A549 (cell line): ENCODE measurements around the gene SLC25A18. TPM values are rescaled to one million over a fixed set of nuclear protein-coding genes. Genes with fewer than 3 reads are reported as not detected.

Experiments used
- ATAC-seq, 2 experiments: fragments of 200-7000 bp in 1 of 2; fragments of >200 bp in 1 of 2; cut with Nextera tagmentation in 1 of 2; cut with Tn5 transposase in 1 of 2; 3 replicates each; pipeline versions ENCODE4 v1.8.0 to v1.9.1; 2018 to 2020; ENCODE audit warnings: mild to moderate bottlenecking in 1 of 2, moderate library complexity in 1 of 2
- CTCF ChIA-PET: fragments of 300-600 bp; sonication (Branson Sonifier 250); formaldehyde crosslinking; extraction: SDS; loops from one replicate; lab custom pipeline; 2021; ENCODE audit warnings: antibody characterized with exemption, inconsistent platforms; lab: Yijun Ruan, JAX
- POLR2A ChIA-PET: fragments of 350-600 bp; formaldehyde crosslinking; extraction: SDS; loops from one replicate; lab custom pipeline; 2021; ENCODE audit warnings: antibody characterized with exemption, inconsistent platforms; lab: Yijun Ruan, JAX
- DNase-seq, 2 experiments: peaks; one replicate each; pipeline versions ENCODE4 v3.0.0 to v3.0.0-alpha.2; 2011 to 2016; ENCODE audit warnings: low read depth in 1 of 2, low spot score in 1 of 2
- FAIRE-seq: peaks from 2 replicates; lab custom pipeline; 2011; peaks lifted over from hg19 to GRCh38; lab: Jason Lieb, UNC
- H3K27ac ChIP-seq, 2 experiments: fragments of >200 bp; sonication (Bioruptor Twin); formaldehyde crosslinking; 3 replicates each; pipeline ENCODE4 v1.5.1; 2016 to 2017
- H3K4me1 ChIP-seq: fragments of >200 bp; sonication (Bioruptor Twin); formaldehyde crosslinking; 3 replicates; pipeline ENCODE4 v1.6.1; 2016
- H3K4me2 ChIP-seq: fragments of >200 bp; sonication (Bioruptor Twin); formaldehyde crosslinking; 3 replicates; pipeline ENCODE4 v1.6.1; 2016
- H3K4me3 ChIP-seq: fragments of >200 bp; sonication (Bioruptor Twin); formaldehyde crosslinking; 3 replicates; pipeline ENCODE4 v1.5.1; 2016
- H3K9me3 ChIP-seq: fragments of >200 bp; sonication (Bioruptor Twin); formaldehyde crosslinking; 3 replicates; pipeline ENCODE4 v1.6.1; 2016
- CEBPB ChIP-seq, 2 experiments: fragments of >200 bp in 1 of 2; sonication (Bioruptor Twin) in 1 of 2; formaldehyde crosslinking in 1 of 2; IDR thresholded peaks; 2 replicates each; pipeline ENCODE4 v1.6.1; 2012 to 2016
- EHF ChIP-seq: fragments of 250-450 bp; sonication (Bioruptor Pico); IDR thresholded peaks from 2 replicates; pipeline ENCODE4 v1.5.0; 2020; ENCODE audit warnings: mild to moderate bottlenecking
- ESRRA ChIP-seq: fragments of 150-350 bp; IDR thresholded peaks from 2 replicates; pipeline ENCODE4 v1.6.1; 2014; ENCODE audit warnings: mild to moderate bottlenecking, low read length, borderline replicate concordance
- FOSL2 ChIP-seq, 2 experiments: fragments of 450-650 bp in 1 of 2; fragments of >200 bp in 1 of 2; sonication (Bioruptor Twin) in 1 of 2; formaldehyde crosslinking; IDR thresholded peaks; 2 replicates each; pipeline versions ENCODE4 v1.5.0 to v1.6.1; 2016 to 2020; ENCODE audit warnings: mild to moderate bottlenecking in 1 of 2, moderate library complexity in 1 of 2
- HOXB13 ChIP-seq: fragments of 250-450 bp; sonication (Bioruptor Pico); IDR thresholded peaks from 2 replicates; pipeline ENCODE4 v1.5.0; 2020; ENCODE audit warnings: low read depth, mild to moderate bottlenecking, moderate library complexity
- KDM1A ChIP-seq: fragments of 200-600 bp; sonication (generic); IDR thresholded peaks from 2 replicates; pipeline ENCODE4 v1.6.1; 2016; ENCODE audit warnings: low read depth, mild to moderate bottlenecking
- KDM5A ChIP-seq: fragments of 200-600 bp; sonication (generic); IDR thresholded peaks from 2 replicates; pipeline ENCODE4 v1.6.1; 2016; ENCODE audit warnings: antibody characterized with exemption, mild to moderate bottlenecking
- REST ChIP-seq: fragments of 200-600 bp; sonication (generic); IDR thresholded peaks from 2 replicates; pipeline ENCODE4 v1.6.1; 2016; ENCODE audit warnings: antibody characterized with exemption, mild to moderate bottlenecking, moderate library complexity
- RNF2 ChIP-seq: fragments of 200-600 bp; sonication (generic); IDR thresholded peaks from 2 replicates; pipeline ENCODE4 v1.6.1; 2016; ENCODE audit warnings: low read depth, mild to moderate bottlenecking, antibody characterized with exemption, moderate library complexity, borderline replicate concordance
- USF2 ChIP-seq: fragments of 450-650 bp; IDR thresholded peaks from 2 replicates; pipeline ENCODE4 v1.6.1; 2014; ENCODE audit warnings: antibody characterized with exemption
- ZFP36 ChIP-seq: fragments of 450-650 bp; IDR thresholded peaks from 2 replicates; pipeline ENCODE4 v1.6.1; 2014; ENCODE audit warnings: borderline replicate concordance; ENCODE audit not compliant: partially characterized antibody
- WGBS: methylation state at CpG from one replicate; pipeline ENCODE4 v1.1.6; 2017; ENCODE audit errors: missing lambda C conversion rate; 5-methylcytosine and 5-hydroxymethylcytosine counted together
- polyA plus RNA-seq, 4 experiments: library from polyadenylated mRNA; depleted of rRNA in 3 of 4; stranded (reverse); fragments of >200 nt; fragmentation: RNase III in 1 of 4; extraction: RNeasy Plus Mini Kit Qiagen cat#74134 plus additional on column Dnase treatment in 1 of 4; gene quantifications; 2 replicates in 3 of 4; 3 replicates in 1 of 4; pipeline ENCODE4 v1.2.3, GENCODE V29; 2011 to 2017

SLC25A18 gene
- polyA plus RNA-seq, 2 of the 4 experiments (the other 2 are of a cell fraction), result not detected

GRCh38 chr22:17549183-17549582, 14.1 kb upstream of the SLC25A18 start:
- 76% methylated on average over 9 of the region's 10 CpGs for WGBS
- ChIA-PET CTCF (interaction anchor here (0.6 to 2.7 kb wide), 2 partner anchors 9 to 67 kb away, joined by 3 to 17 read pairs; no protein-coding TSS in a partner anchor), POLR2A (no interaction called here)

GRCh38 chr22:17549655-17550054, 13.6 kb upstream of the SLC25A18 start:
- FAIRE-seq (no peak), ATAC-seq (no peak)
- H3K27ac ChIP-seq, result no peak overlapping the region
- no peak for TF ChIP-seq USF2
- no peak for TF ChIP-seq EHF (CRISPR knock-in tag)
- no peak for TF ChIP-seq ZFP36
- TF ChIP-seq HOXB13, result no peak
- no peak for TF ChIP-seq FOSL2 (IDR thresholded peaks at IDR 0.05)
- no peak for TF ChIP-seq FOSL2 (CRISPR knock-in tag; IDR thresholded peaks at IDR 0.05)
- TF ChIP-seq, all 56 proteins: peak for 0
- H3K4me1 ChIP-seq, result no peaks in the 10 kb centered on the region
- H3K9me3 ChIP-seq, result no peaks in the 10 kb centered on the region
- POLR2A ChIA-PET, result no interaction called here
- no peak overlapping the region for H3K4me2 ChIP-seq
- H3K4me3 ChIP-seq, result no peak overlapping the region
- 83% methylated on average over 5 of the region's 5 CpGs for WGBS
- no peak for DNase-seq
- CTCF ChIA-PET, result interaction anchor here (0.6 to 2.7 kb wide), 2 partner anchors 8 to 68 kb away, joined by 3 to 17 read pairs; no protein-coding TSS in a partner anchor

More at GRCh38 chr22:17549183-17549582, 14.1 kb upstream of the SLC25A18 start:
- ATAC-seq (no peak), FAIRE-seq (no peak), DNase-seq (no peak)
- no peaks in the 10 kb centered on the region for H3K4me1 ChIP-seq
- H3K4me3 ChIP-seq, result no peak overlapping the region
- no peak for TF ChIP-seq KDM1A
- no peak overlapping the region for H3K27ac ChIP-seq
- H3K9me3 ChIP-seq, result no peaks in the 10 kb centered on the region
- H3K4me2 ChIP-seq, result no peak overlapping the region

- Histone ChIP-seq H3K27ac (no peak overlapping the region), H3K4me3 (no peak overlapping the region), H3K4me2 (no peak overlapping the region), H3K9me3 (no peaks in the 10 kb centered on the region), H3K4me1 (no peaks in the 10 kb centered on the region)
- ChIA-PET POLR2A (no interaction called here), CTCF (interaction anchor here (1.7 to 2.9 kb wide), 2 partner anchors 232 to 381 kb away, joined by 5 to 7 read pairs; no protein-coding TSS in a partner anchor)
- ATAC-seq (no peak), DNase-seq (no peak), FAIRE-seq (no peak)
- TF ChIP-seq REST, result no peak
- 23% methylated on average over 7 of the region's 7 CpGs for WGBS
These were observed 10.6 kb upstream of the SLC25A18 start for GRCh38 chr22:17552737-17553136.

GRCh38 chr22:17554814-17555213, 8.5 kb upstream of the SLC25A18 start:
- DNase-seq, result no peak
- H3K4me3 ChIP-seq, result no peak overlapping the region
- WGBS, result 72% methylated on average over 4 of the region's 4 CpGs
- no peak for ATAC-seq
- H3K27ac ChIP-seq, result no peak overlapping the region
- no peak for TF ChIP-seq ESRRA
- no peak for TF ChIP-seq CEBPB (IDR thresholded peaks at IDR 0.05)
- no peak for TF ChIP-seq KDM5A
- TF ChIP-seq RNF2, result no peak
- TF ChIP-seq, all 56 proteins: peak for 0
- H3K9me3 ChIP-seq, result no peaks in the 10 kb centered on the region
- H3K4me2 ChIP-seq, result no peak overlapping the region
- ChIA-PET POLR2A (no interaction called here), CTCF (interaction anchor here (0.6 to 1.8 kb wide), 2 partner anchors 7 to 10 kb away, joined by 5 to 7 read pairs; no protein-coding TSS in a partner anchor)
- no peaks in the 10 kb centered on the region for H3K4me1 ChIP-seq
- no peak for FAIRE-seq
